Activated CD4-positive, alpha-beta T cell treated with anti-CD3 and anti-CD28 coated beads for 36 hours (primary cell): ENCODE measurements around the gene ABI3BP. TPM values are rescaled to one million over a fixed set of nuclear protein-coding genes. Genes with fewer than 3 reads are reported as not detected.
A peak's percentile ranks its signal among the peaks of the same experiment; 100 is the strongest.

Experiments
- ATAC-seq: fragments of 200-7000 bp; cut with Tn5 transposase; one replicate; pipeline ENCODE4 v1.10.0; 2021; ENCODE audit warnings: mild to moderate bottlenecking, moderate library complexity
- CTCF ChIA-PET: fragments of 350-600 bp; sonication (Branson Sonifier 250); formaldehyde crosslinking; loops from one replicate; lab custom pipeline; 2021; ENCODE audit warnings: antibody characterized with exemption; lab: Charles Lee
- POLR2A ChIA-PET: fragments of 350-600 bp; sonication (Branson Sonifier 250); formaldehyde crosslinking; loops from one replicate; lab custom pipeline; 2021; ENCODE audit warnings: antibody characterized with exemption, inconsistent platforms; lab: Charles Lee
- DNase-seq: peaks from one replicate; pipeline ENCODE4 v3.0.0-alpha.2; 2020
- H3K27ac Mint-ChIP-seq: one replicate; pipeline ENCODE4 v1.8.0; 2021; ENCODE audit warnings: mixed read lengths
- H3K27me3 Mint-ChIP-seq: one replicate; pipeline ENCODE4 v1.8.0; 2021; ENCODE audit warnings: mixed read lengths
- H3K36me3 Mint-ChIP-seq: one replicate; pipeline ENCODE4 v1.8.0; 2021; ENCODE audit warnings: low read depth, mixed read lengths
- H3K4me1 Mint-ChIP-seq: one replicate; pipeline ENCODE4 v1.8.0; 2021; ENCODE audit warnings: mixed read lengths
- H3K4me3 Mint-ChIP-seq: one replicate; pipeline ENCODE4 v1.8.0; 2021; ENCODE audit warnings: mild to moderate bottlenecking, moderate library complexity, mixed read lengths
- H3K9me3 Mint-ChIP-seq: one replicate; pipeline ENCODE4 v1.8.0; 2021; ENCODE audit warnings: low read depth, mixed read lengths
- intact Hi-C, 2 experiments: fragments of 100-400 bp; cut with DNase I in 1 of 2; cut with micrococcal nuclease in 1 of 2; formaldehyde crosslinking; loops; one replicate each; pipeline versions ENCODE4 v1.14.2 to v1.15.1; 2022 to 2024; cut with DNase I, micrococcal nuclease
- total RNA-seq, 2 experiments: library from RNA; stranded (reverse); gene quantifications; one replicate each; pipeline ENCODE4 v1.2.3, GENCODE V29; 2021

The ABI3BP gene
- not detected for total RNA-seq

GRCh38 chr3:100993309-100993708 is at the start of gene ABI3BP:
ABI3BP (minus strand) TSS chr3:100993421; CDS start chr3:100993384, 37 bp downstream.
- H3K27me3 Mint-ChIP-seq: peaks cover 14% of the 10 kb centered on the region
- H3K27ac Mint-ChIP-seq: no peak within 1 kb of the TSS
- no peaks in the 10 kb centered on the region for H3K4me1 Mint-ChIP-seq
- intact Hi-C loops: no loop called here
- H3K9me3 Mint-ChIP-seq: no peaks in the 10 kb centered on the region
- ATAC-seq (peak; percentile 63), DNase-seq (peak; percentile 42)
- H3K4me3 Mint-ChIP-seq: no peak within 1 kb of the TSS
- CTCF ChIA-PET: interaction anchor here (1.0 kb wide), 1 partner anchor 14 kb away, joined by 3 read pairs; no protein-coding TSS in a partner anchor
- no peaks in the 10 kb centered on the region for H3K36me3 Mint-ChIP-seq
- POLR2A ChIA-PET: no interaction called here

GRCh38 chr3:101039285-101039684 is 46.1 kb upstream of the ABI3BP start:
- CTCF ChIA-PET: no interaction called here
- intact Hi-C loops: no loop called here
- no peaks in the 10 kb centered on the region for H3K9me3 Mint-ChIP-seq
- ATAC-seq (no peak), DNase-seq (no peak)
- H3K27me3 Mint-ChIP-seq: peaks cover 14% of the 10 kb centered on the region
- peaks cover 2% of the 10 kb centered on the region for H3K4me1 Mint-ChIP-seq
- no peak overlapping the region for H3K27ac Mint-ChIP-seq
- no peaks in the 10 kb centered on the region for H3K36me3 Mint-ChIP-seq
- POLR2A ChIA-PET: no interaction called here
- no peak overlapping the region for H3K4me3 Mint-ChIP-seq

GRCh38 chr3:101038880-101039279 is 45.7 kb upstream of the ABI3BP start:
- Mint-ChIP-seq H3K27ac (no peak overlapping the region), H3K9me3 (no peaks in the 10 kb centered on the region), H3K27me3 (peaks cover 14% of the 10 kb centered on the region), H3K36me3 (no peaks in the 10 kb centered on the region), H3K4me1 (peaks cover 2% of the 10 kb centered on the region), H3K4me3 (no peak overlapping the region)
- CTCF ChIA-PET: interaction anchor here (0.7 to 1.0 kb wide), 2 partner anchors 8 to 29 kb away, joined by 3 read pairs; no protein-coding TSS in a partner anchor
- DNase-seq: no peak
- POLR2A ChIA-PET: no interaction called here
- no peak for ATAC-seq
- intact Hi-C loops: no loop called here

GRCh38 chr3:101038393-101038792 is 45.2 kb upstream of the ABI3BP start:
- Mint-ChIP-seq H3K27ac (no peak overlapping the region), H3K36me3 (no peaks in the 10 kb centered on the region), H3K4me3 (no peak overlapping the region), H3K9me3 (no peaks in the 10 kb centered on the region), H3K27me3 (peaks cover 16% of the 10 kb centered on the region), H3K4me1 (peaks cover 2% of the 10 kb centered on the region)
- CTCF ChIA-PET: interaction anchor here (0.7 to 1.0 kb wide), 2 partner anchors 8 to 28 kb away, joined by 3 read pairs; no protein-coding TSS in a partner anchor
- intact Hi-C loops: no loop called here
- ATAC-seq (no peak), DNase-seq (no peak)
- POLR2A ChIA-PET: interaction anchor here (0.7 kb wide), 1 partner anchor 575 kb away, joined by 3 read pairs; no protein-coding TSS in a partner anchor

GRCh38 chr3:101037613-101038012 is 44.4 kb upstream of the ABI3BP start:
- Mint-ChIP-seq H3K27me3 (peaks cover 12% of the 10 kb centered on the region), H3K9me3 (no peaks in the 10 kb centered on the region), H3K36me3 (no peaks in the 10 kb centered on the region), H3K4me1 (peaks cover 2% of the 10 kb centered on the region), H3K27ac (no peak overlapping the region), H3K4me3 (no peak overlapping the region)
- no peak for DNase-seq
- no peak for ATAC-seq
- ChIA-PET POLR2A (interaction anchor here (0.6 to 0.7 kb wide), 2 partner anchors 46 to 574 kb away, joined by 3 to 4 read pairs; no protein-coding TSS in a partner anchor), CTCF (no interaction called here)
- intact Hi-C loops: no loop called here

- DNase-seq (no peak), ATAC-seq (no peak)
- ChIA-PET CTCF (no interaction called here), POLR2A (no interaction called here)
- peaks cover 8% of the 10 kb centered on the region for H3K27me3 Mint-ChIP-seq
- H3K9me3 Mint-ChIP-seq: no peaks in the 10 kb centered on the region
- no peaks in the 10 kb centered on the region for H3K36me3 Mint-ChIP-seq
- peaks cover 2% of the 10 kb centered on the region for H3K4me1 Mint-ChIP-seq
- no peak overlapping the region for H3K27ac Mint-ChIP-seq
- intact Hi-C loops: no loop called here
- no peak overlapping the region for H3K4me3 Mint-ChIP-seq
Observed at GRCh38 chr3:101036676-101037075, 43.5 kb upstream of the ABI3BP start.

- DNase-seq (no peak), ATAC-seq (no peak)
- intact Hi-C loops: no loop called here
- Mint-ChIP-seq H3K27me3 (peaks cover 8% of the 10 kb centered on the region), H3K27ac (no peak overlapping the region), H3K4me1 (peaks cover 2% of the 10 kb centered on the region), H3K36me3 (no peaks in the 10 kb centered on the region), H3K9me3 (no peaks in the 10 kb centered on the region), H3K4me3 (no peak overlapping the region)
- ChIA-PET POLR2A (no interaction called here), CTCF (no interaction called here)
Observed at GRCh38 chr3:101036213-101036618, 43.0 kb upstream of the ABI3BP start.

GRCh38 chr3:101027286-101027685 is 34.1 kb upstream of the ABI3BP start:
- Mint-ChIP-seq H3K36me3 (no peaks in the 10 kb centered on the region), H3K9me3 (peaks cover 8% of the 10 kb centered on the region), H3K4me1 (no peaks in the 10 kb centered on the region), H3K4me3 (no peak overlapping the region), H3K27me3 (peaks cover 12% of the 10 kb centered on the region), H3K27ac (no peak overlapping the region)
- ATAC-seq: no peak
- DNase-seq: no peak
- CTCF ChIA-PET: no interaction called here
- intact Hi-C loops: no loop called here
- POLR2A ChIA-PET: no interaction called here

GRCh38 chr3:101026881-101027280 is 33.7 kb upstream of the ABI3BP start:
- H3K4me3 Mint-ChIP-seq: no peak overlapping the region
- no peaks in the 10 kb centered on the region for H3K36me3 Mint-ChIP-seq
- H3K27me3 Mint-ChIP-seq: peaks cover 12% of the 10 kb centered on the region
- intact Hi-C loops: no loop called here
- DNase-seq (no peak), ATAC-seq (no peak)
- peaks cover 8% of the 10 kb centered on the region for H3K9me3 Mint-ChIP-seq
- H3K4me1 Mint-ChIP-seq: no peaks in the 10 kb centered on the region
- ChIA-PET POLR2A (no interaction called here), CTCF (no interaction called here)
- H3K27ac Mint-ChIP-seq: no peak overlapping the region

- intact Hi-C loops: no loop called here
- Mint-ChIP-seq H3K27me3 (peaks cover 12% of the 10 kb centered on the region), H3K4me3 (no peak overlapping the region), H3K4me1 (no peaks in the 10 kb centered on the region), H3K36me3 (no peaks in the 10 kb centered on the region), H3K27ac (no peak overlapping the region), H3K9me3 (peaks cover 8% of the 10 kb centered on the region)
- POLR2A ChIA-PET: no interaction called here
- no peak for DNase-seq
- CTCF ChIA-PET: no interaction called here
- no peak for ATAC-seq
Observed at GRCh38 chr3:101026244-101026643, 33.0 kb upstream of the ABI3BP start.

- H3K9me3 Mint-ChIP-seq: peaks cover 2% of the 10 kb centered on the region
- H3K27me3 Mint-ChIP-seq: peaks cover 17% of the 10 kb centered on the region
- ATAC-seq (no peak), DNase-seq (no peak)
- ChIA-PET CTCF (no interaction called here), POLR2A (no interaction called here)
- intact Hi-C loops: no loop called here
- H3K36me3 Mint-ChIP-seq: no peaks in the 10 kb centered on the region
- H3K4me3 Mint-ChIP-seq: no peak overlapping the region
- H3K4me1 Mint-ChIP-seq: no peaks in the 10 kb centered on the region
- no peak overlapping the region for H3K27ac Mint-ChIP-seq
Observed at GRCh38 chr3:101020351-101021015, 27.3 kb upstream of the ABI3BP start.

- H3K4me1 Mint-ChIP-seq: no peaks in the 10 kb centered on the region
- POLR2A ChIA-PET: no interaction called here
- CTCF ChIA-PET: no interaction called here
- no peak overlapping the region for H3K4me3 Mint-ChIP-seq
- intact Hi-C loops: no loop called here
- no peaks in the 10 kb centered on the region for H3K36me3 Mint-ChIP-seq
- peaks cover 8% of the 10 kb centered on the region for H3K27me3 Mint-ChIP-seq
- ATAC-seq: no peak
- DNase-seq: no peak
- no peak overlapping the region for H3K27ac Mint-ChIP-seq
- no peaks in the 10 kb centered on the region for H3K9me3 Mint-ChIP-seq
Observed at GRCh38 chr3:101017017-101017416, 23.8 kb upstream of the ABI3BP start.
